Transverse colon (tissue), 4 donors: Measurements from ENCODE around the gene TSHB. TPM values are rescaled to one million over a fixed set of nuclear protein-coding genes. Genes with fewer than 3 reads are reported as not detected.
"Not testable (repeated sequence)": the region's sequence is repeated elsewhere in the genome, so short reads cannot be mapped to it uniquely, and the experiment has no call there.

Source experiments
- DNase-seq: peaks from one replicate; pipeline ENCODE4 v3.0.0-alpha.2; 2019
- H3K27ac ChIP-seq, 4 donors: fragments of 200-600 bp; sonication (generic); 2 replicates each; pipeline ENCODE4 v1.5.1; 2016 to 2018; ENCODE audit warnings: inconsistent platforms in 4 of 4
- H3K27me3 ChIP-seq: fragments of 200-600 bp; sonication (generic); 2 replicates; pipeline ENCODE4 v1.5.1; 2017; ENCODE audit warnings: inconsistent platforms
- H3K36me3 ChIP-seq, 4 donors: fragments of 200-600 bp; sonication (generic); 2 replicates each; pipeline ENCODE4 v1.5.1; 2017 to 2019; ENCODE audit warnings: inconsistent platforms in 4 of 4
- H3K4me1 ChIP-seq, 4 donors: fragments of 200-600 bp; sonication (generic); 2 replicates each; pipeline ENCODE4 v1.5.1; 2017 to 2020; ENCODE audit warnings: inconsistent platforms in 4 of 4
- H3K4me3 ChIP-seq, 4 donors: fragments of 200-600 bp; sonication (generic); 1 replicate in 1 of 4; 2 replicates in 3 of 4; pipeline versions ENCODE4 v1.5.1 to v1.6.1; 2017 to 2019; ENCODE audit warnings: inconsistent platforms in 4 of 4
- H3K9me3 ChIP-seq, 2 donors: fragments of 200-600 bp; sonication (generic); 2 replicates each; pipeline ENCODE4 v1.5.1; 2017 to 2019; ENCODE audit warnings: inconsistent platforms in 2 of 2
- EP300 ChIP-seq: sonication (generic); formaldehyde crosslinking; IDR thresholded peaks from one replicate; pipeline ENCODE4 v1.6.1; 2017; ENCODE audit warnings: antibody characterized with exemption, low read depth
- POLR2A ChIP-seq: fragments of 450-650 bp; IDR thresholded peaks from one replicate; pipeline ENCODE4 v1.6.1; 2016; ENCODE audit warnings: antibody characterized with exemption, mild to moderate bottlenecking, moderate library complexity
- POLR2AphosphoS5 ChIP-seq, 3 donors: sonication (generic); formaldehyde crosslinking; IDR thresholded peaks; one replicate each; pipeline ENCODE4 v1.6.1; 2016; ENCODE audit warnings: antibody characterized with exemption in 3 of 3
- WGBS, 2 donors: methylation state at CpG; one replicate each; pipeline ENCODE4 v1.1.5; 2018; ENCODE audit warnings: low coverage in 1 of 2; 5-methylcytosine and 5-hydroxymethylcytosine counted together
- in situ Hi-C, 4 donors: fragments of 200-750 bp; cut with MboI; loops; one replicate each; pipeline versions ENCODE4 v1.15.0 to v1.15.1; 2017; ENCODE audit warnings: low sequenced_read_pairs in 3 of 4, low pct_ligation_motif_present in 1 of 4, low pct_unique_long_range_greater_than_20kb in 1 of 4
- intact Hi-C: fragments of 100-400 bp; cut with DNase I; formaldehyde crosslinking; loops from one replicate; pipeline ENCODE4 v1.15.1; 2023; ENCODE audit warnings: low total_unique reads
- total RNA-seq, 4 donors: library from RNA; depleted of rRNA; stranded (reverse); fragments of >200 nt; gene quantifications; one replicate each; pipeline ENCODE4 v1.1.0, GENCODE V29; 2016
- TF ChIP-seq, protein P1 (sequence below), 5 experiments: fragments of 200-600 bp in 3 of 5; fragments of 450-650 bp in 2 of 5; sonication (generic) in 3 of 5; IDR thresholded peaks; 1 replicate in 2 of 5; 2 replicates in 3 of 5; pipeline ENCODE4 v1.5.1; 2016 to 2017; ENCODE audit warnings: antibody characterized with exemption in 5 of 5, inconsistent platforms in 3 of 5, mild to moderate bottlenecking in 2 of 5, moderate library complexity in 1 of 5

The TSHB gene
- total RNA-seq, 4 donors from 2014 or later, result not detected

DNA sequence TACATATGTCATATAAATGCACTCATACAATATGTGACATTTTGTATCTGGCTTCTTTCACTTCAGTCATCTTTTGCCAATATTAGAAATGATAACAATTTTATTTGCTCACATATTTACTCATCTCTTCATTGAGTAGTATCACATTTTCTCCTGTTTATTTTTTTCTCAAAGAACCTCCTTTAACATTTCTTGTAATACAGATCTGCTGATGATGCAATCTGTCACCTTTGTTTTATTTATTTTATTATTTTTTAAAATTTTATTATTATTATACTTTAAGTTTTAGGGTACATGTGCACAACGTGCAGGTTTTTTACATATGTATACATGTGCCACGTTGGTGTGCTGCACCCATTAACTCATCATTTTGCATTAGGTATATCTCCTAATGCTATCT is 15.8 kb upstream of the TSHB start:
- no peak for DNase-seq
- Histone ChIP-seq H3K27ac (no peak overlapping the region), H3K4me1 (no peaks in the 10 kb centered on the region), H3K4me3 (no peak overlapping the region), H3K36me3 (no peaks in the 10 kb centered on the region), H3K27me3 (no peaks in the 10 kb centered on the region), H3K9me3 (no peaks in the 10 kb centered on the region)
- in situ Hi-C loops (no loop called here), intact Hi-C loops (no loop called here)
- TF ChIP-seq POLR2A, result no peak
- TF ChIP-seq POLR2AphosphoS5 (IDR thresholded peaks at IDR 0.05), result no peak
- TF ChIP-seq, protein P1, sequence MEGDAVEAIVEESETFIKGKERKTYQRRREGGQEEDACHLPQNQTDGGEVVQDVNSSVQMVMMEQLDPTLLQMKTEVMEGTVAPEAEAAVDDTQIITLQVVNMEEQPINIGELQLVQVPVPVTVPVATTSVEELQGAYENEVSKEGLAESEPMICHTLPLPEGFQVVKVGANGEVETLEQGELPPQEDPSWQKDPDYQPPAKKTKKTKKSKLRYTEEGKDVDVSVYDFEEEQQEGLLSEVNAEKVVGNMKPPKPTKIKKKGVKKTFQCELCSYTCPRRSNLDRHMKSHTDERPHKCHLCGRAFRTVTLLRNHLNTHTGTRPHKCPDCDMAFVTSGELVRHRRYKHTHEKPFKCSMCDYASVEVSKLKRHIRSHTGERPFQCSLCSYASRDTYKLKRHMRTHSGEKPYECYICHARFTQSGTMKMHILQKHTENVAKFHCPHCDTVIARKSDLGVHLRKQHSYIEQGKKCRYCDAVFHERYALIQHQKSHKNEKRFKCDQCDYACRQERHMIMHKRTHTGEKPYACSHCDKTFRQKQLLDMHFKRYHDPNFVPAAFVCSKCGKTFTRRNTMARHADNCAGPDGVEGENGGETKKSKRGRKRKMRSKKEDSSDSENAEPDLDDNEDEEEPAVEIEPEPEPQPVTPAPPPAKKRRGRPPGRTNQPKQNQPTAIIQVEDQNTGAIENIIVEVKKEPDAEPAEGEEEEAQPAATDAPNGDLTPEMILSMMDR (IDR thresholded peaks at IDR 0.05), result no peak
- no peak for TF ChIP-seq EP300
- WGBS, 2 donors, result 82 to 94% methylated on average over 2 of the region's 2 CpGs

DNA sequence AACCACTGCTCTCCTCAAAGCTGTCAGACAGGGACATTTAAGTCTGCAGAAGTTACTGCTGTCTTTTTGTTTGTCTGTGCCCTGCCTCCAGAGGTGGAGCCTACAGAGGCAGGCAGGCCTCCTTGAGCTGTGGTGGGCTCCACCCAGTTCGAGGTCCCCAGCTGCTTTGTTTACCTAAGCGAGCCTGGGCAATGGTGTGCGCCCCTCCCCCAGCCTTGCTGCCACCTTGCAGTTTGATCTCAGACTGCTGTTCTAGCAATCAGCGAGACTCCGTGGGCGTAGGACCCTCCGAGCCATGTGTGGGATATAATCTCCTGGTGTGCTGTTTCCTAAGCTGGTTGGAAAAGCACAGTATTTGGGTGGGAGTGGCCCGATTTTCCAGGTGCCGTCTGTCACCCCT is 10.1 kb upstream of the TSHB start:
- H3K4me1 ChIP-seq, DNase-seq, intact Hi-C loops, H3K4me3 ChIP-seq, H3K9me3 ChIP-seq, H3K36me3 ChIP-seq, H3K27me3 ChIP-seq, H3K27ac ChIP-seq, in situ Hi-C loops: not testable (repeated sequence)
- WGBS, 2 donors, result 87% methylated on average over 9 of the region's 9 CpGs; no CpG with 5 or more reads in 1 of the 2 donors

DNA sequence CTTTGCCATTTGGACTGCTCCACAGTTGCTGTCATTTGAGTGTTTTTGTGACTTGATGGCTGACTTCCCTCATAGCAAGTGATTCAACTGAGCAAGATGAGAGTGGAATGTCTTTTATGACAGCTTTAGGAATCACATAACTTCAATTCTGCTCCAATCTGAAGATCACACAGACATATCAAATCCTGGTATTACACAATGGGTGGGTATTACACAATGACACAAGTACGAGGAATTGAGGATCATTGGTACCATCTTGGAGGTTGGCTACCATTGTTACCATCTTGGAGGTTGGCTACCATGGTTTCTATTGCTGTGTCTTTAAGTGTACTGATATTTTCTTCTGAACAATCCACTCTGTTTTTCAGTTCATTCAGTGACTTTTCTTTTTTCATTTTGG is 8.5 kb upstream of the TSHB start:
- 62 to 67% methylated on average over 1 of the region's 1 CpG for WGBS, 2 donors
- in situ Hi-C loops, result no loop called here
- H3K36me3 ChIP-seq, result no peaks in the 10 kb centered on the region
- H3K9me3 ChIP-seq, result no peaks in the 10 kb centered on the region
- no peaks in the 10 kb centered on the region for H3K27me3 ChIP-seq
- no peak overlapping the region for H3K27ac ChIP-seq
- no peak overlapping the region for H3K4me3 ChIP-seq
- TF ChIP-seq, protein P1 (IDR thresholded peaks at IDR 0.05), result no peak
- TF ChIP-seq POLR2AphosphoS5 (IDR thresholded peaks at IDR 0.05), result no peak
- TF ChIP-seq EP300, result no peak
- no peak for TF ChIP-seq POLR2A
- H3K4me1 ChIP-seq, result no peaks in the 10 kb centered on the region
- intact Hi-C loops, result no loop called here
- no peak for DNase-seq

DNA sequence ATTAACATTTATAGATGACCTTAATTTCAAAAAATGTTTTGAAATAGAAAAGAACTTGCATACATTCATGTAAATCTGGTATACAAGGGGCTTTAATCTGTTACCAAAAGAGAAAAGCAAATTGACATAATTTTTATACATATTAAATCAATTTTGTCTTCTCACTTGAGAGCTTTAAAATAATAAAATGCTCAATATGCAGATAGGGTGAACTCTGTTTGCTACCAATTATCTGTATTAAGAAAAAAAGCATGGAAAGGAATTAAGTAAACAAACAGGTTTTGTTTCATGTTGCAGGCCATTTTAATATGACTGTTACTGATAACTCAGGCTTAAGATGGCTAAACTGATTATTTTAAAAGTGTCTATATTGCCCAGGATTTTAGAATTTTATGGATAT is 6.0 kb upstream of the TSHB start:
- intact Hi-C loops, result no loop called here
- no peak overlapping the region for H3K4me3 ChIP-seq
- in situ Hi-C loops, result no loop called here
- no peaks in the 10 kb centered on the region for H3K27me3 ChIP-seq
- H3K27ac ChIP-seq, result no peak overlapping the region
- no peaks in the 10 kb centered on the region for H3K36me3 ChIP-seq
- H3K9me3 ChIP-seq, result no peaks in the 10 kb centered on the region
- TF ChIP-seq, protein P1 (IDR thresholded peaks at IDR 0.05), result no peak
- TF ChIP-seq EP300 (no peak), POLR2A (no peak), POLR2AphosphoS5 (IDR thresholded peaks at IDR 0.05) (no peak)
- no peak for DNase-seq
- H3K4me1 ChIP-seq, result no peaks in the 10 kb centered on the region

DNA sequence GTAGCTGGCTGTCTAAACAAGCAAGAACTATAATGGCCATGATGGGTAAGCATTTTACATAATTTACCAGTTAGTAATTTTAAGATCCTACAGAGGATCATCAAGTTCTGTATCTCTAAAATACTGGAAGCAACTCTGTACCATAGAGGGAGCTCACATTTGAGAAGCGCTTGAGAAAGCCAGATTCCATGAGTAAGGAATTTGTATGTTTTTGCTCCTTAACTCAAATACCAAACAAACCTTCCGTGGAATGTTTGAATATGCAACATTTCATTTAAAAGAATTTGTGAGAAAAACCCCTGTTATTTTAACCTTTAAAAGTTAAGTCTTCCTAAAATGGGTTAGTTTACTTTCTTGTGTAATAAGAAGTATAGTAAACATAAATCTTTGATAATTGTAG is 2.0 kb downstream of the TSHB start:
- TF ChIP-seq EP300 (no peak), POLR2AphosphoS5 (IDR thresholded peaks at IDR 0.05) (no peak)
- 59 to 64% methylated on average over 2 of the region's 2 CpGs for WGBS, 2 donors
- Histone ChIP-seq H3K4me3 (no peak overlapping the region), H3K27me3 (no peaks in the 10 kb centered on the region), H3K4me1 (no peaks in the 10 kb centered on the region), H3K27ac (no peak overlapping the region), H3K9me3 (no peaks in the 10 kb centered on the region), H3K36me3 (no peaks in the 10 kb centered on the region)
- DNase-seq, result no peak
- in situ Hi-C loops (no loop called here), intact Hi-C loops (no loop called here)
